ENCODE data around the gene SAMD11. TPM values are rescaled to one million over a fixed set of nuclear protein-coding genes. Genes with fewer than 3 reads are reported as not detected.

SAMD11 gene
- total and polyA plus RNA-seq, 2 of the 13 experiments (the other 11 are each of a cell fraction or from before 2014, with no cell fraction given), result 0.11 TPM; not detected in 1

GRCh38 chr1:993379-993995 is 69.8 kb downstream of the SAMD11 start:
- intact Hi-C loops (cut with micrococcal nuclease; ENCODE audit: unreplicated experiment), result no loop called here
- H2AFZ ChIP-seq (ENCODE audit: low read length), result no peak overlapping the region
- no peaks in the 10 kb centered on the region for H3K36me3 ChIP-seq (replicated peaks in 1 of 2; ENCODE audit: control insufficient read depth in 1 of 2, insufficient read depth in 2 of 2, low read length in 2 of 2)
- CTCF ChIA-PET (ENCODE audit: low intra/inter-chr PET ratio, low total read pairs), result no interaction called here
- in situ Hi-C loops (cut with HindIII; ENCODE audit: extremely low pct_ligation_motif_present, low pct_unique_long_range_greater_than_20kb), result no loop called here
- peaks cover 37% of the 10 kb centered on the region for H3K4me1 ChIP-seq (ENCODE audit: insufficient read depth, low read length)
- no TSS peak for BruUV-seq (replicated peaks)
- H3K27me3 ChIP-seq (ENCODE audit: control insufficient read depth in 1 of 2, insufficient read depth in 2 of 2, low read length in 2 of 2), result peaks cover 0 to 7% of the 10 kb centered on the region in 2 experiments; a peak in 2 of 5 replicates
- no peak overlapping the region for H3K9ac ChIP-seq (ENCODE audit: insufficient read depth, low read depth, low read length)
- H3K27ac ChIP-seq (ENCODE audit: extremely low read length, insufficient read depth, low read length), result no peak overlapping the region
- H3K79me2 ChIP-seq (ENCODE audit: insufficient read depth, low read length), result no peaks in the 10 kb centered on the region
- TF ChIP-seq AHR (CRISPR knock-in tag; IDR thresholded peaks at IDR 0.05), result no peak
- no peak for TF ChIP-seq TEAD3 (CRISPR knock-in tag; optimal IDR thresholded peaks at IDR 0.05; ENCODE audit: borderline replicate concordance)
- no peak for TF ChIP-seq THAP8 (CRISPR knock-in tag; IDR thresholded peaks at IDR 0.05; ENCODE audit: borderline replicate concordance)
- no peak for TF ChIP-seq ZNF510 (CRISPR knock-in tag; IDR thresholded peaks at IDR 0.05; ENCODE audit: low read depth)
- no peak for TF ChIP-seq MYPOP (CRISPR knock-in tag; IDR thresholded peaks at IDR 0.05)
- no peak for TF ChIP-seq ZNF274 (CRISPR knock-in tag; IDR thresholded peaks at IDR 0.05)
- no peak for TF ChIP-seq SKI (IDR thresholded peaks at IDR 0.05; ENCODE audit: partially characterized antibody)
- no peak for TF ChIP-seq ZNF264 (CRISPR knock-in tag; IDR thresholded peaks at IDR 0.05)
- no peak for TF ChIP-seq CAMTA2 (CRISPR knock-in tag; IDR thresholded peaks at IDR 0.05; ENCODE audit: borderline replicate concordance)
- no peak for TF ChIP-seq EP300 (IDR thresholded peaks at IDR 0.05; ENCODE audit: low read depth in 2 of 2, low read length in 2 of 2)
- TF ChIP-seq EP300 (CRISPR knock-in tag; IDR thresholded peaks at IDR 0.05; ENCODE audit: borderline replicate concordance), result no peak
- no peak for TF ChIP-seq CBX1 (IDR thresholded peaks at IDR 0.05; ENCODE audit: low read depth)
- no peak for DNase-seq (ENCODE audit: low spot score)
- H3K4me2 ChIP-seq (ENCODE audit: low read depth, low read length), result no peak overlapping the region
- H4K20me1 ChIP-seq (ENCODE audit: insufficient read depth, low read length), result peaks cover 4% of the 10 kb centered on the region; the same call in 1 of the 2 replicates
- no peak for ATAC-seq
- POLR2A ChIA-PET, result no interaction called here
- peaks cover 6% of the 10 kb centered on the region for H3K9me3 ChIP-seq (ENCODE audit: low read length)
- FAIRE-seq, result no peak
- 66% methylated on average over 14 of the region's 15 CpGs for WGBS (ENCODE audit: low lambda C conversion rate)
- H3K4me3 ChIP-seq (replicated peaks in 1 of 3; ENCODE audit: insufficient read depth in 1 of 3, low read depth in 2 of 3, low read length in 3 of 3), result no peak overlapping the region

Small RNAs within 50 kb of the gene (small RNA-seq; reads per million reads assigned to genes)
- 0 reads per million in 3 experiments for gene AL645608.4 (ENCODE audit: insufficient read depth in 2 of 3, insufficient read length in 3 of 3, low read depth in 2 of 3, low replicate concordance in 1 of 3)

Other genes with a start within 250 kb of the SAMD11 start
- gene OR4F16, start 237.3 kb upstream of the SAMD11 start, total RNA-seq (2016; rRNA removed; fragmentation: Illumina TruSeq; extraction: Trizol), result 0.42 TPM in 1 of 2 replicates, not detected in the other
- gene OR4F16, start 237.3 kb upstream of the SAMD11 start, polyA plus RNA-seq (2011; rRNA removed), result 0.50 and 0.59 TPM in 2 replicates
- gene NOC2L, start 35.3 kb downstream of the SAMD11 start, total RNA-seq (2016; rRNA removed; fragmentation: Illumina TruSeq; extraction: Trizol), result 91.6 and 103 TPM in 2 replicates
- 32.0 and 40.5 TPM in 2 replicates for gene NOC2L, start 35.3 kb downstream of the SAMD11 start, polyA plus RNA-seq (2011; rRNA removed)
- gene KLHL17, start 36.7 kb downstream of the SAMD11 start, total RNA-seq (2016; rRNA removed; fragmentation: Illumina TruSeq; extraction: Trizol), result 2.8 and 9.3 TPM in 2 replicates
- 24.7 and 31.4 TPM in 2 replicates for gene KLHL17, start 36.7 kb downstream of the SAMD11 start, polyA plus RNA-seq (2011; rRNA removed)
- 0.21 and 0.42 TPM in 2 replicates for gene PLEKHN1, start 42.6 kb downstream of the SAMD11 start, total RNA-seq (2016; rRNA removed; fragmentation: Illumina TruSeq; extraction: Trizol)
- gene PLEKHN1, start 42.6 kb downstream of the SAMD11 start, polyA plus RNA-seq (2011; rRNA removed), result 0.58 and 0.59 TPM in 2 replicates
- gene PERM1, start 58.2 kb downstream of the SAMD11 start, total RNA-seq (2016; rRNA removed; fragmentation: Illumina TruSeq; extraction: Trizol), result 0.04 TPM in 1 of 2 replicates, not detected in the other
- 0.29 and 0.38 TPM in 2 replicates for gene PERM1, start 58.2 kb downstream of the SAMD11 start, polyA plus RNA-seq (2011; rRNA removed)
- 4.4 and 8.8 TPM in 2 replicates for gene HES4, start 76.2 kb downstream of the SAMD11 start, total RNA-seq (2016; rRNA removed; fragmentation: Illumina TruSeq; extraction: Trizol)
- 10.6 and 17.6 TPM in 2 replicates for gene HES4, start 76.2 kb downstream of the SAMD11 start, polyA plus RNA-seq (2011; rRNA removed)
- gene ISG15, start 89.6 kb downstream of the SAMD11 start, total RNA-seq (2016; rRNA removed; fragmentation: Illumina TruSeq; extraction: Trizol), result 54.9 and 68.4 TPM in 2 replicates
- 42.1 and 63.7 TPM in 2 replicates for gene ISG15, start 89.6 kb downstream of the SAMD11 start, polyA plus RNA-seq (2011; rRNA removed)
- 7.3 and 29.8 TPM in 2 replicates for gene AGRN, start 96.2 kb downstream of the SAMD11 start, total RNA-seq (2016; rRNA removed; fragmentation: Illumina TruSeq; extraction: Trizol)
- gene AGRN, start 96.2 kb downstream of the SAMD11 start, polyA plus RNA-seq (2011; rRNA removed), result 65.2 and 82.7 TPM in 2 replicates
- gene RNF223, start 150.4 kb downstream of the SAMD11 start, total RNA-seq (2016; rRNA removed; fragmentation: Illumina TruSeq; extraction: Trizol), result not detected in 2 replicates
- 0.03 and 0.05 TPM in 2 replicates for gene RNF223, start 150.4 kb downstream of the SAMD11 start, polyA plus RNA-seq (2011; rRNA removed)
- 3.8 and 6.7 TPM in 2 replicates for gene C1orf159, start 192.2 kb downstream of the SAMD11 start, total RNA-seq (2016; rRNA removed; fragmentation: Illumina TruSeq; extraction: Trizol)
- 3.8 and 4.2 TPM in 2 replicates for gene C1orf159, start 192.2 kb downstream of the SAMD11 start, polyA plus RNA-seq (2011; rRNA removed)
- not detected in 2 replicates for gene TTLL10, start 250.0 kb downstream of the SAMD11 start, total RNA-seq (2016; rRNA removed; fragmentation: Illumina TruSeq; extraction: Trizol)
- not detected in 2 replicates for gene TTLL10, start 250.0 kb downstream of the SAMD11 start, polyA plus RNA-seq (2011; rRNA removed)

All from HepG2 (cell line).